HG02588 (cell line): ENCODE results near the gene PARD3.
"Not testable (repeated sequence)": the region's sequence is repeated elsewhere in the genome, so short reads cannot be mapped to it uniquely, and the experiment has no call there.

Experiments
- ATAC-seq: cut with Tn5 transposase; IDR thresholded peaks from one replicate; pipeline ENCODE4 v1.9.1; 2021; ENCODE audit warnings: mild to moderate bottlenecking, moderate library complexity; ENCODE audit not compliant: unreplicated experiment

PARD3 gene

DNA sequence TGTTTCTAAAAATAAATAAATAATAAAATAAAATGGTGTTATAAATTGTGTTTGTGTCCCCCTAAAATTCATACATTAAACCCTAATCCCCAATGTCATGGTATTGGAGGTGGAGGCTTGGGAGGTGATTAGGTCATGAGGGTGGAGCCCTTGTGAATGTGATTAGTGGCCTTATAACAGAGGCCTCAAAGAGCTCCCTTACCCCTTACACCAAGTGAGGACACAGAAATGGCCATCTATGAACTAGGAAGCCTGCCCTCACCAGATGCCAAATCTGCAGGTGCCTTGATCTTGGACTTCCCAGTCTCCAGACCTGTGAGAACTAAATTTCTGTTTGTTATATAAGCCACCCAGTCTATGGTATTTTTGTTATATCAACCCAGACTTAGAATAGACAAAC is 738.7 kb downstream of the PARD3 start:
- no peak for ATAC-seq

DNA sequence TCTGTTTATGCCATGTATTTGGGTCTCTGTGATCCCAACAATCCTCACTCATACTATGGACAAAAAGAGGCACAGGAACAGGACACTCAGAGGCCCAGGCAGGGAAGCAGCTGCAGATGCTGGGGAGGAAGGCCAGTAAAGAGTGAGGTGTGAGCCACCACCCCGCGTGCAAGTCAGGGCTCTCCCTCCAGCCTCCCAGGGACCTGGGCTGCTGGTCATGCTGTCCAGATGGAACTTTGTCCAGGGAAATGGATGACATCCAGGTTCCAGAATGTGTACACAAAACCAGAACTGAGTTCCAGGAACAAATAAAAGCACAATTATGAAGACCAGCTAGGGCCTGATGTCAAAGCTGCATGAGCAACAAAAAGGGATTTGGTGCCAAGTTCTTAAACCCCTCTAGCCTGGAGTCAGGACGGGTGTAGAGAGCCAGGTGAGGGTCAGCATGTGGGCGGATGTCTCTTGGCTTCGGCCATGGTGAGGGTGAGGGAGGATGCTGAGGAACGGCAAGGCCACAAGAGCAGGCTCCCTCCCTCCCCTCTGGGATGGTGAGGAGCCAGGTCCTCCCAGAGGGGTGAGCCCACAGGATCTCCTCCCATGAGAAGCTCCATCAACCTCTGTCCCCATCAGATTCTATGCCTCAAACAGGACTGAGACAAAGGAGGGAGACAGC is 739.7 kb downstream of the PARD3 start:
- ATAC-seq = no peak

DNA sequence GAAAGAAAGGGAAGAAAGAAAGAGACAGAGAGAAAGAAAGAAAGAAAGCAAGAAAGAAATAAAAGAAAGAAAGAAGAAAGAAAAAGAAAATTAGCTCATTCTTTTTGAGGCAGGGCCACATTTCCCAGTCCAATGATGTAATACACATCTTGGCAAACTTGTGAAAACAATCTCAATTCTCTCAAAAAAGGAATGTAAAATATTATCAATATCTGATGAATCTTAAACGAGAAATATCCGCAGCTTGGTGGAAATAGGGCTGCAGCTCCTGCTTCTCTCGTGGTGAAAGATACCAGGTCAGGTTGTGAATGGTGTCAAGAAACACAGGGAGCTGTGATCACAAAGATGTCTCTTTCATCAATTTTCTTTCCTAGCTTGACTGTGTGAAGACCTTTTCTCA is 741.0 kb downstream of the PARD3 start:
- ATAC-seq = no peak

DNA sequence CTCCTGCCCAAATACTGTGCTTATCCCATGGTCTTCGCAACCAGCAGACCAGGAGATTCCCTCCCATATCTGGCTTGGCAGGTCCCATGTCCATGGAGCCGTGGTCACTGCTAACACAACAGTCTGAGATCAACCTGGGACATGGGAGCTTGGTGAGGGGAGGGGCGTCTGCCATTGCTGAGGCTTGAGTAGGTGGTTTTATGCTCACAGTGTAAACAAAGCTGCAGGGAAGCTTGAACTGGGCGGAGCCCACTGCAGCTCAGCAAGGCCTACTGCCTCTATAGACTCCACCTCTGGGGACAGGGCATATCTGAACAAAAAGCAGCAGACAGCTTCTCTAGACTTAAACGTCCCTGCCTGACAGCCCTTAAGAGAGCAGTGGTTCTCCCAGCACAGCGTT is 747.4 kb downstream of the PARD3 start:
- ATAC-seq = not testable (repeated sequence)

DNA sequence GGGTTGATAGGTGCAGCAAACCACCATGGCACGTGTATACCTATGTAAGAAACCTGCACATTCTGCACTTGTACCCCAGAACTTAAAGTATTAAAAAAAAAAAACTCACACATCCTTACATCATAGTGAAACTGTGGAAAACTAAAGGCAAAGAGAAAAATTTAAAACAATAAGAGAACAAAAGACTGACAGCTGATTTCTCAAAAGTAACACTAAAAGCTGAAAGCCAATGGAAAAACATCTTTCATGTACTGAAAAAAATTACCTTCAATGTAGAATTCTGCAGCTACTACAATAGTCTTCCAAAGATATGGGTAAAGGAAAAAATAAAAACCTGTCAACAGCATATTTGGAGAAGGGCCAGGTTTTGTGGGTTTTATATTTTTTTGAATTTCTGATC is 751.5 kb downstream of the PARD3 start:
- ATAC-seq = no peak

DNA sequence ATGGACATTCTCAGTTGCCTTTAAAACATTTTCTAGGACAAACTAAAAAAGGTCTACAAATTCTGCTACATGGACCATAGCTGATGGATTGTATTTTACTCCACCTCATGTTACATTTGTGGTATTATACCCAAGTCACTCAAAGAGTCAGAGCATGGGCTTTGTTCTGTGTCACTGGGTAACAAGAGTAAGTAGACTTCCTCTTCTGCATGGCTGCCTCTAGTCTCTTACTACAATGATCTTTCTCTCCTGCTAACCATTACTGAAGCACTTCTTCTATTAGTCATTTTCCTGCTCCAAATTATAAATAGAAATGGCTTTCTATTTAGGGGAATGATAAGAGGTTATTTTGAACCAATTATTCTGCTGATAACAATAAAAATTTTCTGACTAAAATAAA is 753.3 kb downstream of the PARD3 start:
- no peak for ATAC-seq
